ENCODE measurements around the gene KLHL26. TPM values are rescaled to one million over a fixed set of nuclear protein-coding genes. Genes with fewer than 3 reads are reported as not detected.
A peak's percentile ranks its signal among the peaks of the same experiment; 100 is the strongest.

The KLHL26 gene
- total and polyA plus RNA-seq, 8 donors, result 1.2 to 45.1 (median 4.1) TPM

- no peaks in the 10 kb centered on the region for H3K9me3 ChIP-seq
- no peaks in the 10 kb centered on the region for H3K27me3 ChIP-seq
- peak overlapping the region in 2 of 5 donors; percentile 71 to 78 for H3K27ac ChIP-seq
- no peak for DNase-seq
- intact Hi-C loops (cut with DNase I; ENCODE audit: low total_unique reads), result no loop called here
- TF ChIP-seq EP300 (IDR thresholded peaks at IDR 0.05) (no peak), POLR2AphosphoS5 (IDR thresholded peaks at IDR 0.05) (no peak), CTCF (IDR thresholded peaks at IDR 0.05) (no peak), POLR2A (IDR thresholded peaks at IDR 0.05) (no peak)
- H3K36me3 ChIP-seq, result no peaks in the 10 kb centered on the region
- peaks cover 5 to 55% (median 35%) of the 10 kb centered on the region in 4 donors for H3K4me1 ChIP-seq
- WGBS, 5 donors, result 65 to 91% (median 81%) methylated on average over 10 to 19 of the region's 19 CpGs
- H3K4me3 ChIP-seq, result no peak overlapping the region
Observed at GRCh38 chr19:18656337-18657086, 19.7 kb downstream of the KLHL26 start.

GRCh38 chr19:18657590-18658365, 20.9 kb downstream of the KLHL26 start:
- TF ChIP-seq POLR2A (IDR thresholded peaks at IDR 0.05), result no peak
- peak in 1 of 2 donors; percentile 83 for DNase-seq
- no peak overlapping the region for H3K4me3 ChIP-seq
- 53 to 68% (median 57%) methylated on average over 11 to 20 of the region's 20 CpGs for whole genome bisulfite sequencing, 5 donors
- no peaks in the 10 kb centered on the region for H3K36me3 ChIP-seq
- intact Hi-C loops (cut with DNase I; ENCODE audit: low total_unique reads), result no loop called here
- no peaks in the 10 kb centered on the region for H3K9me3 ChIP-seq
- peak overlapping the region in 4 of 5 donors; percentile 71 to 79 (median 78) for H3K27ac ChIP-seq
- peaks cover 5 to 48% (median 32%) of the 10 kb centered on the region in 4 donors for H3K4me1 ChIP-seq
- H3K27me3 ChIP-seq, result no peaks in the 10 kb centered on the region

- Histone ChIP-seq H3K4me3 (no peak overlapping the region), H3K27me3 (no peaks in the 10 kb centered on the region), H3K36me3 (no peaks in the 10 kb centered on the region), H3K27ac (peak overlapping the region in 4 of 5 donors; percentile 71 to 79 (median 78)), H3K9me3 (no peaks in the 10 kb centered on the region), H3K4me1 (peaks cover 5 to 54% (median 35%) of the 10 kb centered on the region in 4 donors)
- DNase-seq, result no peak
- WGBS, 5 donors, result 88 to 93% (median 90%) methylated on average over 4 of the region's 4 CpGs
- intact Hi-C loops (cut with DNase I; ENCODE audit: low total_unique reads), result no loop called here
- TF ChIP-seq EP300 (IDR thresholded peaks at IDR 0.05), result no peak
- no peak for TF ChIP-seq POLR2A (IDR thresholded peaks at IDR 0.05)
- TF ChIP-seq CTCF (IDR thresholded peaks at IDR 0.05), result no peak
- TF ChIP-seq POLR2AphosphoS5 (IDR thresholded peaks at IDR 0.05), result no peak
Observed at GRCh38 chr19:18658366-18658855, 21.6 kb downstream of the KLHL26 start.

- Histone ChIP-seq H3K4me1 (peaks cover 5 to 64% (median 40%) of the 10 kb centered on the region in 4 donors), H3K9me3 (no peaks in the 10 kb centered on the region), H3K36me3 (peaks cover 0 to 6% (median 5%) of the 10 kb centered on the region in 4 donors), H3K4me3 (no peak overlapping the region), H3K27ac (peak overlapping the region in 4 of 5 donors; percentile 71 to 79 (median 78)), H3K27me3 (no peaks in the 10 kb centered on the region)
- intact Hi-C loops (cut with DNase I; ENCODE audit: low total_unique reads), result no loop called here
- peak in 1 of 2 donors; percentile 72 for DNase-seq
- 55 to 73% (median 68%) methylated on average over 26 to 30 of the region's 30 CpGs for WGBS, 5 donors
- TF ChIP-seq POLR2A (IDR thresholded peaks at IDR 0.05), result no peak
- TF ChIP-seq POLR2AphosphoS5 (IDR thresholded peaks at IDR 0.05), result peak in 2 of 3 donors; percentile 9 to 14
- no peak for TF ChIP-seq EP300 (IDR thresholded peaks at IDR 0.05)
Observed at GRCh38 chr19:18659281-18660050, 22.6 kb downstream of the KLHL26 start.
